Motor neuron (in vitro differentiated cells): ENCODE data around the gene SDC4. TPM values are rescaled to one million over a fixed set of nuclear protein-coding genes. Genes with fewer than 3 reads are reported as not detected.

Experiments used
- ATAC-seq, 8 experiments: fragments of 200-7000 bp; cut with Tn5 transposase; replicated peaks in 6 of 8; 2 replicates each; pipeline ENCODE4 v1.8.0; 2021; ENCODE audit warnings: mild to moderate bottlenecking in 8 of 8, moderate library complexity in 8 of 8
- H3K27ac ChIP-seq, 2 donors: fragments of 250-450 bp; sonication (Bioruptor Pico); 2 replicates each; pipeline ENCODE4 v1.9.0; 2021; ENCODE audit warnings: antibody characterized with exemption in 2 of 2, mild to moderate bottlenecking in 2 of 2, moderate library complexity in 1 of 2
- H3K4me1 ChIP-seq, 2 donors: fragments of 250-450 bp; sonication (Bioruptor Pico); replicated peaks in 1 of 2; 2 replicates each; pipeline ENCODE4 v1.6.1; 2021; ENCODE audit warnings: antibody characterized with exemption in 2 of 2, mild to moderate bottlenecking in 2 of 2, moderate library complexity in 1 of 2
- H3K4me3 ChIP-seq, 5 donors: fragments of 250-450 bp; sonication (Bioruptor Pico); 2 replicates each; pipeline ENCODE4 v1.9.0; 2021; ENCODE audit warnings: antibody characterized with exemption in 5 of 5, mild to moderate bottlenecking in 5 of 5, moderate library complexity in 4 of 5
- WGBS, 10 experiments: fragments of 450-650 bp; shearing (Covaris generic); methylation state at CpG; one replicate each; pipeline ENCODE4 v1.0.0; 2022; 5-methylcytosine and 5-hydroxymethylcytosine counted together
- in situ Hi-C, 9 experiments: fragments of 400-800 bp; cut with MboI; loops; one replicate each; pipeline ENCODE4 v1.15.0; 2021; ENCODE audit warnings: low sequenced_read_pairs in 9 of 9, low pct_unique_long_range_greater_than_20kb in 2 of 9; ENCODE audit not compliant: unreplicated experiment in 9 of 9
- total RNA-seq, 8 experiments: library from RNA; unstranded; fragments of 300-600 nt; gene quantifications; 2 replicates each; pipeline versions ENCODE4 v1.2.3 to v1.2.4, GENCODE V29; 2022

SDC4 gene
- total RNA-seq, 8 experiments from 2014 or later: 1.6 to 94.9 (median 13.3) TPM

DNA sequence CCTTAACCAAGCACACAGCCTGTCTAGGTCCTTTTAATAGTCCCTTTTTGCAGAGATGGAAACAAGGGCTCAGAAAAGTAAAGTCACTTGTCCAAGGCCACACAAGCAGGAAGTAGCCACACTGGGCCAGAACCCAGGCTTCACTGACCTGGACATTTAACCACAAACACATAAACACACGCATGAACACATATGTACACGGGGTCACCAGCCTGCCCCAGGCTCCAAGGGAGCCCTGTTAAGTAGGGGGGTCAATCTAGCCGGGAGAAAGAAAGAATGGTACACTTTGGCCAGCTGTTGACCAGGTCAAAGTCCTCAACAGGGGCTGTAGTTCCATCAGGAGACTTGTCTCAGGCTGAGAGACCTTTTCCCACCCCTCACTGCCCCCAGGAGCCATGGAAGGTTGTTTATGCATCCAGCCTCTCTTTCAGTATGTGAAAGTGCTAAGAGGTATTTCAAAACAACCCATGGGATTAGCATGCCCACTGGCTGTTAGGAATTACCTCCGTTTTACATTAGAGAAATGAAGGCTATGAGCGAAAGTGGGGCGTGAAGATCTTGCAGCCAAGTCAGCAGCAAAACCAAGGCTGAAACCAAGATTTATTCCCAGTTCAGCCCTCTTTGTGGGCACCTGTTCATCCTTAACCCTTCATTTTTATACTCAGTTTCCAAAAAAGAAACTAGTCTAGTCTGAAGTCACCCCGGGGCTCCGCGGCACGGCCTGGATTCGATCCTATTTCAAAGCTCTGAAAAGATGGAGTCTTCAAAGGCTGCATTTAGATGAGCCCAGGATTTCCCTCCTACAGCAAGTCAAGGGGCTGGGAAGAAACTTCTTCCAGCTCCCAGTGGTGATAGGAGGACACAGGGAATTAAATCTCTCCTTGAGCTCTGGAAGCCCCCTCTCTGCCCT, 9.8 kb downstream of the SDC4 start:
- no peak overlapping the region for H3K27ac ChIP-seq
- WGBS, 10 experiments: 33 to 95% (median 83%) methylated on average over 1 to 10 of the region's 11 CpGs; no CpG with 5 or more reads in 1 of the 10 experiments
- peaks cover 12 to 27% of the 10 kb centered on the region in 2 donors for H3K4me1 ChIP-seq
- no peak overlapping the region for H3K4me3 ChIP-seq
- in situ Hi-C loops: no loop called here
- peak in 1 of 8 experiments; percentile 3 for ATAC-seq

GRCh38 chr20:45337367-45338120, 10.7 kb downstream of the SDC4 start:
- H3K4me3 ChIP-seq: no peak overlapping the region
- peaks cover 8 to 19% of the 10 kb centered on the region in 2 donors for H3K4me1 ChIP-seq
- H3K27ac ChIP-seq: no peak overlapping the region
- peak in 5 of 8 experiments; percentile 3 to 41 (median 12) for ATAC-seq
- WGBS, 10 experiments: 19 to 77% (median 60%) methylated on average over 2 to 12 of the region's 15 CpGs; no CpG with 5 or more reads in 4 of the 10 experiments
- in situ Hi-C loops: no loop called here

- WGBS, 10 experiments: 10 to 100% (median 58%) methylated on average over 2 to 3 of the region's 11 CpGs; no CpG with 5 or more reads in 5 of the 10 experiments
- Histone ChIP-seq H3K27ac (no peak overlapping the region), H3K4me3 (no peak overlapping the region), H3K4me1 (peaks cover under 1 to 11% of the 10 kb centered on the region in 2 donors)
- peak; percentile 74 to 95 (median 83) for ATAC-seq
- in situ Hi-C loops: no loop called here
These were observed 11.5 kb downstream of the SDC4 start for GRCh38 chr20:45336530-45337366.

- 83 to 100% (median 88%) methylated on average over 1 to 2 of the region's 3 CpGs; no CpG with 5 or more reads in 3 of the 10 experiments for WGBS, 10 experiments
- Histone ChIP-seq H3K4me1 (peaks cover 4 to 5% of the 10 kb centered on the region in 2 donors), H3K4me3 (no peak overlapping the region), H3K27ac (no peak overlapping the region)
- ATAC-seq: no peak
- in situ Hi-C loops: no loop called here
These were observed 17.7 kb downstream of the SDC4 start for GRCh38 chr20:45330476-45330875.

DNA sequence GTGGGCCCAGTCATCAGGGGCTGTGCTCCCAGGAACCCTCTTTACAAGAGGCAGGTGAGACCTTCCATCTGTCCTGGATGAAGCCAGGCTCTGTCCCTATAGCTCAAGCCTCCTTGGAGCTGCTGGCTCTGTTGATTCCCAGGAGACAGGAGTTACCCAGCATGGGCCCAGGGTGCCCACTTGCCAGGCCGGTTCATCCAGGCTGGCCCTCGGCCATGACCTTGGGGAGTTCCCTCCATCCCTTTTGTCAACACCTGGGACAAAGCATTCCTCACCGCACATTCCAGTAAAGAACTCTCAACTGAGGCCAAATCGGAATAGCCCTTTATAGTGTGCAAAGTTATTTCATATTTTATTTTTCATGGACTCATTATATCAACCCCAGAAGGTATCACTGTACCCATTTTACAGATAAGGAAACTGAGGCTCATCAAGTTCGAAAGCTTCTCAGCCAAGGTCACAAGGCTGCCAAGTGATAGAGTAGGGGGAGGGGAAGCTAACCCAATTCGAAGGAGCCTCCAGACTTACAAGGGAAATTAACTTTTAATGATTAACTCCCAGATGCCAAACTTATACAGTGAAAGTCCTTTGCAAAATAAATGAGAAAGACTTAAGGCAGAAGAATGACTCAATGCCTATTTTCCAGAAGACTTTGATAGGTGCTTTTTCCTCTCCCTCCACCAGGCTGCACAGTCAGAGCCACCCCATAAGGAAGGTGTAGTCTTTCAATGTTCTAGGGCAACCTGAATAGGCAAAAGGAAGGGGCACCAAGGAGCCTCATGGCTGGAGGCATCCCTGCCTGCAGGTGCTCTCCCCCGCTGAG, 18.5 kb downstream of the SDC4 start:
- in situ Hi-C loops: no loop called here
- H3K27ac ChIP-seq: no peak overlapping the region
- peaks cover 6 to 11% of the 10 kb centered on the region in 2 donors for H3K4me1 ChIP-seq
- H3K4me3 ChIP-seq: no peak overlapping the region
- 64 to 100% (median 77%) methylated on average over 1 to 6 of the region's 7 CpGs for WGBS, 10 experiments
- no peak for ATAC-seq

DNA sequence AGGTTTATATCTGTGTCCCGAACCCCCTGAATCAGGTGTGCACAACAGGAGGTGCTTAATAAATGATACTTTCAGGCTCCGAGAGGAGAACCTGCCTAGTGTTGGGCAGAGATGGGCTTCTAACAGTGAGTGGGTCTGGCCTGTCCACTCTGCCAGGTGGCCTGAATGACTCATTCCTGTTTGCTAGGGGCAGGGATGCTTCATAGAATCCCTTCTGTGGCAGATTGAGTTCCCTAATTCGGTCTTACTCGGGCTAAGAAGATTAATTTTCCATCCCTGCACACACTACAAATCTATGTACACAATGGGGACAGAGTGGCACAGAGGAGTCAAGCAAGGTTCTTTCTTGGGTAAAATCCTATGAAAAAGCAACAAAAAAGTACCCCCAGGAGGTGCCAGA, 19.8 kb downstream of the SDC4 start:
- Histone ChIP-seq H3K4me1 (peaks cover 6 to 11% of the 10 kb centered on the region in 2 donors), H3K27ac (no peak overlapping the region), H3K4me3 (no peak overlapping the region)
- peak in 2 of 8 experiments; percentile 40 to 54 for ATAC-seq
- 60 to 100% (median 90%) methylated on average over 1 to 4 of the region's 4 CpGs; no CpG with 5 or more reads in 3 of the 10 experiments for WGBS, 10 experiments
- in situ Hi-C loops: no loop called here

GRCh38 chr20:45325371-45325770, 22.9 kb downstream of the SDC4 start:
- no peak overlapping the region for H3K4me3 ChIP-seq
- H3K27ac ChIP-seq: peak overlapping the region in 1 of 2 donors; percentile 69
- 80% methylated on average over 2 of the region's 6 CpGs; no CpG with 5 or more reads in 9 of the 10 experiments for WGBS, 10 experiments
- H3K4me1 ChIP-seq: peaks cover 6 to 11% of the 10 kb centered on the region in 2 donors
- peak in 5 of 8 experiments; percentile 60 to 79 (median 73) for ATAC-seq
- in situ Hi-C loops: no loop called here

DNA sequence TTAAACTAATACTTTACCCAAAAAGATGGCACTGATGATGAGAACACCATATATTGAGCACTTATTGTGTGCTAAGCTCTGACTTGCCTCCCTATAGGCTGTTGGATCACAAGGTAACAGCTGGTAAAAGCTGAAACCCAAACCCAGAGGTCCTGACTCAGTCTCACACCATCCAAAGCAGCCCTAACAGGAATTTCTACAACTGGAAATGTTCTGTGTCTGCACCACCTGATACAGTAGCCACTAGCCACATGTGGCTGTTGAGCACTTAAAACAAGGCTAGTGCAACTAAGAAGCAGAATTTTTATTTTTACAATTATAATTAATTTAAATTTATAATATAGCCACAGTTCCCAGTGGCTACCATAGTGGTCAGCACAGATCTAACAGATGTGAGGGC, 24.5 kb downstream of the SDC4 start:
- Histone ChIP-seq H3K4me1 (peaks cover 6 to 11% of the 10 kb centered on the region in 2 donors), H3K27ac (no peak overlapping the region), H3K4me3 (no peak overlapping the region)
- in situ Hi-C loops: loop anchor here in 3 of 9 experiments (25.0 kb wide), 2 partner anchors 114 to 439 kb away; no protein-coding TSS in a partner anchor
- ATAC-seq: peak in 3 of 8 experiments; percentile 6 to 10 (median 8)

DNA sequence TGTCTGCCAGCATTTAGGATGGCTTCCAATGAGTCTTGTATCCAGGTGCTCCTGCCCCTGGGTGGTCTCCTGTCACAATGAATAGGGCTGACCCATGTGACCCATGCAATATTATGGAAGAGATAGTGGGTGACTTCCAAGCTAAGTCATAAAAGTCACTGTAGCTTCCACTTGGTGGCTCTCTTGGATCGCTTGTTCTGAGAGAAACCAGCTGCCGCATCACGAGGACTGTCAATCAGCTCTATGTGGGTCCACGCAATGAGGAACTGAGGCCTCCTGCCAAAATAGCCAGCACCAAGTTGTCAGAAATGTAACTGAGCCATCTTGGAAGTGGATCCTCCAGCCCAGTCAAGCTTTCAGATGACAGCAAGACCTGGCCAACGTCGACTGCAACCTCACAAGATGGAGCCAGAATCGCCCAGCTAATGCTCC, 25.3 kb downstream of the SDC4 start:
- Histone ChIP-seq H3K4me3 (no peak overlapping the region), H3K4me1 (peaks cover 6 to 11% of the 10 kb centered on the region in 2 donors), H3K27ac (no peak overlapping the region)
- in situ Hi-C loops: loop anchor here in 3 of 9 experiments (25.0 kb wide), 2 partner anchors 114 to 439 kb away; no protein-coding TSS in a partner anchor
- 56 to 92% (median 81%) methylated on average over 1 to 7 of the region's 7 CpGs; no CpG with 5 or more reads in 4 of the 10 experiments for WGBS, 10 experiments
- peak in 3 of 8 experiments; percentile 5 to 29 (median 11) for ATAC-seq

- H3K4me1 ChIP-seq: peaks cover 5 to 11% of the 10 kb centered on the region in 2 donors
- no peak overlapping the region for H3K27ac ChIP-seq
- in situ Hi-C loops: loop anchor here in 3 of 9 experiments (25.0 kb wide), 2 partner anchors 116 to 441 kb away; no protein-coding TSS in a partner anchor
- H3K4me3 ChIP-seq: no peak overlapping the region
- ATAC-seq: no peak
- WGBS, 10 experiments: 79 to 100% (median 92%) methylated on average over 1 to 4 of the region's 5 CpGs; no CpG with 5 or more reads in 1 of the 10 experiments
These were observed 27.2 kb downstream of the SDC4 start for GRCh38 chr20:45320948-45321595.

DNA sequence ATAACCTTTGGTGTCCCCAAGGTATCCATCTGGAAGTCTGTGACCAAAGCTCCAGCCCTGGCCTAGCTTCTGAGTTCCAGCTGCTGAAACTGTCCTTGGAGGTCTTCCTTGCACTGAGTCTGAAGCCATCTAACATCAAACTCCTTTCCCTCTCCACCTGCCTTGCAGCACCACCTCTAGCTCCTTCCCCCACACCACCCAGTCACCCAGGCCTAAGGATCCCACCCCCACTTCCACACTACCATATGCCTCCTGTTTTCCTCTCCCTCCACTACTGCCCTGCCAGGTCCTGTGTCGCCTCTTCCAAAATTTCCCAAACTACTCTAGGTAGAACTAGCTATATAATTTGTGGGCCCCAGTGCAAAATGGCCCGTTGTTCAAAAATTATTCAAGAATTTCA, 29.3 kb downstream of the SDC4 start:
- Histone ChIP-seq H3K27ac (no peak overlapping the region), H3K4me3 (no peak overlapping the region), H3K4me1 (no peaks in the 10 kb centered on the region)
- in situ Hi-C loops: loop anchor here in 3 of 9 experiments (25.0 kb wide), 2 partner anchors 118 to 443 kb away; no protein-coding TSS in a partner anchor
- 0 to 100% (median 71%) methylated on average over 1 to 2 of the region's 2 CpGs; no CpG with 5 or more reads in 4 of the 10 experiments for WGBS, 10 experiments
- no peak for ATAC-seq
